H9 (cell line): ENCODE data around the gene LINC00305. TPM values are rescaled to one million over a fixed set of nuclear protein-coding genes. Genes with fewer than 3 reads are reported as not detected.

Source experiments
- DNase-seq: peaks from one replicate; pipeline ENCODE4 v3.0.0-alpha.2; 2017
- H2AFZ ChIP-seq: one replicate; pipeline ENCODE4 v1.6.1; 2013; ENCODE audit warnings: mild to moderate bottlenecking, low read length, control low read depth, moderate library complexity
- H2AK5ac ChIP-seq: 2 replicates; pipeline ENCODE4 v1.6.1; 2013; ENCODE audit warnings: low read length, control low read depth, mixed read lengths; ENCODE audit not compliant: insufficient read length
- H2BK120ac ChIP-seq: one replicate; pipeline ENCODE4 v1.6.1; 2013; ENCODE audit warnings: low read depth, mild to moderate bottlenecking, low read length, control low read depth, inconsistent platforms; ENCODE audit not compliant: poor library complexity, severe bottlenecking
- H2BK12ac ChIP-seq: 2 replicates; pipeline ENCODE4 v1.6.1; 2013; ENCODE audit warnings: low read length, control low read depth, mixed read lengths, low read depth; ENCODE audit not compliant: insufficient read length
- H2BK15ac ChIP-seq: 2 replicates; pipeline ENCODE4 v1.6.1; 2013; ENCODE audit warnings: low read depth, low read length, control low read depth
- H2BK20ac ChIP-seq: one replicate; pipeline ENCODE4 v1.6.1; 2013; ENCODE audit warnings: low read depth, mild to moderate bottlenecking, low read length, control low read depth, inconsistent platforms; ENCODE audit not compliant: poor library complexity, severe bottlenecking
- H2BK5ac ChIP-seq: 2 replicates; pipeline ENCODE4 v1.6.1; 2013; ENCODE audit warnings: low read length, control low read depth, mixed read lengths; ENCODE audit not compliant: insufficient read length
- H3K14ac ChIP-seq: 2 replicates; pipeline ENCODE4 v1.6.1; 2013; ENCODE audit warnings: low read length, control low read depth; ENCODE audit not compliant: insufficient read depth
- H3K18ac ChIP-seq: 2 replicates; pipeline ENCODE4 v1.6.1; 2013; ENCODE audit warnings: low read depth, mild to moderate bottlenecking, mixed read lengths, low read length, control low read depth; ENCODE audit not compliant: insufficient read length
- H3K23ac ChIP-seq: 2 replicates; pipeline ENCODE4 v1.6.1; 2013; ENCODE audit warnings: low read length, control low read depth, mixed read lengths, low read depth; ENCODE audit not compliant: insufficient read length
- H3K23me2 ChIP-seq: 2 replicates; pipeline ENCODE4 v1.6.1; 2013; ENCODE audit warnings: low read depth, mild to moderate bottlenecking, mixed read lengths, low read length, control low read depth; ENCODE audit not compliant: insufficient read length, poor library complexity, severe bottlenecking
- H3K27ac ChIP-seq: 2 replicates; pipeline ENCODE4 v1.5.1; 2013; ENCODE audit warnings: low read length, control low read depth, mixed read lengths, low read depth; ENCODE audit not compliant: insufficient read length
- H3K27me3 ChIP-seq: 2 replicates; pipeline ENCODE4 v1.6.1; 2013; ENCODE audit warnings: low read length, control low read depth, inconsistent platforms; ENCODE audit not compliant: insufficient read depth
- H3K4ac ChIP-seq: 2 replicates; pipeline ENCODE4 v1.6.1; 2013; ENCODE audit warnings: low read depth, mild to moderate bottlenecking, control low read depth, inconsistent platforms, low read length, moderate library complexity
- H3K4me1 ChIP-seq: 2 replicates; pipeline ENCODE4 v1.6.1; 2013; ENCODE audit warnings: low read length, control low read depth, inconsistent platforms; ENCODE audit not compliant: insufficient read depth
- H3K4me2 ChIP-seq: 2 replicates; pipeline ENCODE4 v1.6.1; 2013; ENCODE audit warnings: low read length, control low read depth, mixed read lengths; ENCODE audit not compliant: insufficient read length, insufficient read depth
- H3K56ac ChIP-seq: 2 replicates; pipeline ENCODE4 v1.6.1; 2013; ENCODE audit warnings: low read depth, mild to moderate bottlenecking, mixed read lengths, low read length, control low read depth; ENCODE audit not compliant: insufficient read length
- H3K79me1 ChIP-seq: 2 replicates; pipeline ENCODE4 v1.6.1; 2013; ENCODE audit warnings: low read depth, mild to moderate bottlenecking, moderate library complexity, low read length, control low read depth, inconsistent platforms; ENCODE audit not compliant: insufficient read depth, poor library complexity, severe bottlenecking
- H3K79me2 ChIP-seq: 2 replicates; pipeline ENCODE4 v1.6.1; 2013; ENCODE audit warnings: low read length, control low read depth, inconsistent platforms; ENCODE audit not compliant: insufficient read depth
- H3K9ac ChIP-seq: 2 replicates; pipeline ENCODE4 v1.6.1; 2013; ENCODE audit warnings: low read length, control low read depth, mixed read lengths; ENCODE audit not compliant: insufficient read length; ENCODE audit errors: extremely low read depth
- H3K9me3 ChIP-seq: one replicate; pipeline ENCODE4 v1.6.1; 2013; ENCODE audit warnings: low read depth, low read length, inconsistent platforms; ENCODE audit not compliant: control insufficient read depth
- H3T11ph ChIP-seq: one replicate; pipeline ENCODE4 v1.6.1; 2013; ENCODE audit warnings: mild to moderate bottlenecking, low read length, control low read depth, inconsistent platforms
- H4K20me1 ChIP-seq: one replicate; pipeline ENCODE4 v1.6.1; 2013; ENCODE audit not compliant: control insufficient read depth, insufficient read length, insufficient read depth
- H4K5ac ChIP-seq: 2 replicates; pipeline ENCODE4 v1.6.1; 2013; ENCODE audit warnings: low read depth, mild to moderate bottlenecking, mixed read lengths, low read length, control low read depth; ENCODE audit not compliant: insufficient read length
- H4K8ac ChIP-seq: replicated peaks from 2 replicates; pipeline ENCODE4 v1.6.1; 2013; ENCODE audit warnings: low read length, control low read depth, mixed read lengths, low read depth; ENCODE audit not compliant: insufficient read length
- H4K91ac ChIP-seq: 2 replicates; pipeline ENCODE4 v1.6.1; 2013; ENCODE audit warnings: low read depth, mild to moderate bottlenecking, moderate library complexity, mixed read lengths, low read length, control low read depth; ENCODE audit not compliant: insufficient read length
- H3K27ac Mint-ChIP-seq, 3 experiments: 2 replicates in 2 of 3; 3 replicates in 1 of 3; pipeline ENCODE4 v1.8.0; 2020 to 2021; ENCODE audit warnings: mixed read lengths in 3 of 3, mild to moderate bottlenecking in 1 of 3, moderate library complexity in 1 of 3
- H3K27me3 Mint-ChIP-seq: 2 replicates; pipeline ENCODE4 v1.8.0; 2021; ENCODE audit warnings: low read depth, mild to moderate bottlenecking, moderate library complexity, mixed read lengths
- H3K36me3 Mint-ChIP-seq, 3 experiments: 2 replicates in 2 of 3; 3 replicates in 1 of 3; pipeline ENCODE4 v1.8.0; 2020 to 2021; ENCODE audit warnings: low read depth in 3 of 3, mixed read lengths in 3 of 3; ENCODE audit not compliant: insufficient read depth in 1 of 3
- H3K4me1 Mint-ChIP-seq, 2 experiments: 2 replicates each; pipeline ENCODE4 v1.8.0; 2020; ENCODE audit warnings: mixed read lengths in 2 of 2
- H3K4me3 Mint-ChIP-seq, 2 experiments: 2 replicates in 1 of 2; 3 replicates in 1 of 2; pipeline ENCODE4 v1.8.0; 2020 to 2021; ENCODE audit warnings: mild to moderate bottlenecking in 2 of 2, mixed read lengths in 2 of 2, moderate library complexity in 1 of 2
- H3K9me3 Mint-ChIP-seq, 2 experiments: 2 replicates in 1 of 2; 3 replicates in 1 of 2; pipeline ENCODE4 v1.8.0; 2020; ENCODE audit warnings: mild to moderate bottlenecking in 2 of 2, mixed read lengths in 2 of 2, moderate library complexity in 1 of 2
- CTCF ChIP-seq: fragments of 200-600 bp; sonication (generic); conservative IDR thresholded peaks from 3 replicates; pipeline ENCODE4 v1.8.0; 2021; ENCODE audit warnings: antibody characterized with exemption, mild to moderate bottlenecking
- WGBS: extraction: QIAGEN DNeasy Blood & Tissue Kit; methylation state at CpG from one replicate; pipeline ENCODE4 v1.1.7; 2013; ENCODE audit warnings: missing lambda C conversion rate, low lambda C conversion rate, mixed read lengths; ENCODE audit not compliant: insufficient read length; ENCODE audit errors: extremely low coverage; 5-methylcytosine and 5-hydroxymethylcytosine counted together
- total RNA-seq: library from RNA; stranded (reverse); gene quantifications from 2 replicates; pipeline ENCODE4 v1.2.1, GENCODE V29; 2021

Gene LINC00305
- total RNA-seq, 1 experiment from 2014 or later, result not detected

GRCh38 chr18:64171576-64171975 lies 22.7 kb upstream of the LINC00305 start:
- peaks cover 2 to 27% (median 13%) of the 10 kb centered on the region in 3 experiments; a peak in 5 of 7 replicates for H3K36me3 Mint-ChIP-seq
- Histone ChIP-seq H3K27me3 (no peaks in the 10 kb centered on the region), H3K27ac (no peak overlapping the region), H3K4me1 (no peaks in the 10 kb centered on the region), H3T11ph (no peak overlapping the region), H3K9me3 (no peaks in the 10 kb centered on the region), H2BK120ac (no peak overlapping the region), H2BK12ac (no peak overlapping the region), H3K23me2 (no peaks in the 10 kb centered on the region), H4K20me1 (no peaks in the 10 kb centered on the region), H3K4me2 (no peak overlapping the region), H2BK5ac (no peak overlapping the region), H3K56ac (no peak overlapping the region), H3K14ac (no peak overlapping the region), H4K91ac (no peak overlapping the region), H3K79me2 (no peaks in the 10 kb centered on the region), H4K5ac (no peak overlapping the region), H4K8ac (no peak overlapping the region), H3K4ac (no peak overlapping the region), H3K18ac (no peak overlapping the region), H2BK20ac (no peak overlapping the region), H2BK15ac (no peak overlapping the region), H2AFZ (no peak overlapping the region), H2AK5ac (no peak overlapping the region), H3K9ac (no peak overlapping the region), H3K79me1 (no peaks in the 10 kb centered on the region), H3K23ac (no peak overlapping the region)
- H3K27me3 Mint-ChIP-seq, result no peaks in the 10 kb centered on the region
- no CpG with 5 or more reads among the region's 1 CpG for WGBS
- no peak for TF ChIP-seq CTCF
- H3K4me3 Mint-ChIP-seq, result no peak overlapping the region
- H3K27ac Mint-ChIP-seq, result no peak overlapping the region
- H3K9me3 Mint-ChIP-seq, result peaks cover 4 to 11% of the 10 kb centered on the region in 2 experiments
- no peak for DNase-seq
- peaks cover 24 to 26% of the 10 kb centered on the region in 2 experiments for H3K4me1 Mint-ChIP-seq
